HG03439 (cell line): ENCODE measurements around the gene RAX2.

Experiments used
- ATAC-seq: cut with Tn5 transposase; IDR thresholded peaks from one replicate; pipeline ENCODE4 v1.9.1; 2021; ENCODE audit warnings: mild to moderate bottlenecking, moderate library complexity; ENCODE audit not compliant: unreplicated experiment

The RAX2 gene

GRCh38 chr19:3801412-3802096 is 29.5 kb upstream of the RAX2 start:
- ATAC-seq: no peak

DNA sequence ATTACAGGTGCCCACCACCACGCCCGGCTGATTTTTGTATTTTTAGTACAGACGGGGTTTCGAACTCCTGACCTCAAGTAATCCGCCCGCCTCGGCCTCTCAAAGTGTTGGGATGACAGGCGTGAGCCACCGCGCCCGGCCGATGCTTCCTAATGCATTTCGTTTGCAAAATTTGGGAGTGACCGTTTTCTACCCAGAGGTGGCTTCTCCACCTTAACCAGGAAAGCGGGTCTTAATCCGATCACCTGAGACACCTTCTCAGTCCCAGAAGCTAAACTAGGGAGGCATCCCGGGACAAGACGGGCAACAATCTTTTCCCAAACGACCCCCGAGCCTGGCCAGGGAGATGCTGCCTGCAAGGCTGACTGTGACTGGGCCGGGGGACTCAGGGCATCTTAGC is 29.0 kb upstream of the RAX2 start:
- ATAC-seq: no peak

DNA sequence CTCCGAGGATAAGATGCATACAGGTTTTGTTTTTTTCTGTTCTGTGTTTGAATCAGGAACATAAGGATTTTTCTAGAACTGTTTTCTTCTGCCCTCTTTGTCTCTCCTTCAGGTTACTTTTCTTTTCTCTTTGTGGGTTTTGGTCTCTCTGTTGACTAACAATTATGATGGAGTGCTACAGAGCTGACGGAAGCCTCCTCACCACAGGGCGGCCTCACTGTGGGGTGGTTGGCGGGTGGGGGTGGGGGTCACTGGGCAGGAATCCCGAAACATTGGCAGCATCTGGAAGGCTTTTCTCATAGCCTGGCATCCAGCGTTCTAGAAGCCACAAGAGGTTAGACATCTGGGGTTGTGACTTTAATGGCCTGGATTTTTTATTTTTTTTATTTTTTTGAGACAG is 26.1 kb upstream of the RAX2 start:
- ATAC-seq: no peak

GRCh38 chr19:3796358-3796757 is 24.3 kb upstream of the RAX2 start:
- ATAC-seq: no peak

GRCh38 chr19:3793799-3794198 is 21.8 kb upstream of the RAX2 start:
- no peak for ATAC-seq

DNA sequence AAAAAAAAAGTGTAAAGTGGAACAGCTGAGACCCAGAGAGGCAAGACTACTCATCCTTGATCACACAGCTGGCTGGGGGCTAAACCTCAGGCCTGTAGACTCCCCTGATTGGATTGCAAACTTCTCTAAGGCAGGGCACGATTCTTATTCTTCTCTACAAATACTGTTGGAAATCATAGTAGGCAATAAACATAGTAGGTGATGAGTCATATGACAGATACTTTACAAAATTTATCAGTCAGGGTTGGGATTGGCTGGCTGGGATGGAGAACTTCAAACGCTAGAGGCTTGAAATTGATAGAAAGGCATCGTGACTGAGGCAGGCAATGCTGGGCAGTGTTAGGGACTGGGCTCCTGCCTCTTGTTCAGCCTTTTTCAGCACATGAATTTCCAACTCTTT is 20.1 kb upstream of the RAX2 start:
- ATAC-seq: no peak

- ATAC-seq: no peak
Observed at GRCh38 chr19:3790941-3791340, 18.9 kb upstream of the RAX2 start.

GRCh38 chr19:3790209-3790734 is 18.2 kb upstream of the RAX2 start:
- ATAC-seq: no peak

DNA sequence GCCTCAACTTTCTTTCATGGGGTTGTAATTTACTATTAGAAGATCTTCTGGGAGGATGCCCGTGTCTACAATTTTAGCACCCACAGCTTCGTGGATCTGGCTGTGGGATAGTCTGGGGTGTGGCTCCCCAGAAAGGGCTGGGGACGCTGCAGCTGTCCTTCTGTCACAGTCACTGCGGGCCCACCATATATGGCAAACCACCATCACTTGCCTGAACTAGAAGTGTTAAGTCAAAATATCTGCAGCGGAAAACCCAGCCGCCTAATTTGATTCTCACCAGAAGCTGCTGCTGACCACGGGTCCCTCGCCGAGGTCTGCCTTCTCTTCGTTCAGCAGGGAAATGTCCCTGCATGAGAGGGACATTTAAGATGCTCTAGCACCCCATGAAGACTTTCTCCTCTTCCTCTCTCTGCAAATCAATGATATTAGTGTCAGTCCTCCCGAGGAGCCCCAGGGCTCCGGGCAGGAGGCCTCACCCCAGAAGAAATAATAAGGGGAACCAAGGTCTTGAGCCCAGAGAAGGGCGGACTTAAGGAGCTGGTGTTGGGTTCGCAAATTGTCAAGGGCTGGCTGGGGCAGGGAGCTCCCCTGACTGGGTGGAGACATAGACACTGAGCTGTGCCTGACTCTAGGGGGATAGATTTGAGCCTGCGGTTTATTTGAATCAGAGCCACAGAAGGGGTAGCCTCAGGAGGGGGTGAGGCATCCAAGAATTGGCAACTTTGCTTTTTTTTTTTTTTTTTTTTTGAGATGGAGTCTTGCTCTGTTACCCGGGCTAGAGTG is 17.2 kb upstream of the RAX2 start:
- ATAC-seq: no peak

- ATAC-seq: no peak
Observed at GRCh38 chr19:3785938-3786824, 14.2 kb upstream of the RAX2 start, which contains the start of gene MATK. Gene MATK (minus strand): TSS chr19:3786381. CDS start chr19:3785135, 1,246 bp downstream.

- ATAC-seq: no peak
Observed at GRCh38 chr19:3785451-3785937, 13.5 kb upstream of the RAX2 start.

DNA sequence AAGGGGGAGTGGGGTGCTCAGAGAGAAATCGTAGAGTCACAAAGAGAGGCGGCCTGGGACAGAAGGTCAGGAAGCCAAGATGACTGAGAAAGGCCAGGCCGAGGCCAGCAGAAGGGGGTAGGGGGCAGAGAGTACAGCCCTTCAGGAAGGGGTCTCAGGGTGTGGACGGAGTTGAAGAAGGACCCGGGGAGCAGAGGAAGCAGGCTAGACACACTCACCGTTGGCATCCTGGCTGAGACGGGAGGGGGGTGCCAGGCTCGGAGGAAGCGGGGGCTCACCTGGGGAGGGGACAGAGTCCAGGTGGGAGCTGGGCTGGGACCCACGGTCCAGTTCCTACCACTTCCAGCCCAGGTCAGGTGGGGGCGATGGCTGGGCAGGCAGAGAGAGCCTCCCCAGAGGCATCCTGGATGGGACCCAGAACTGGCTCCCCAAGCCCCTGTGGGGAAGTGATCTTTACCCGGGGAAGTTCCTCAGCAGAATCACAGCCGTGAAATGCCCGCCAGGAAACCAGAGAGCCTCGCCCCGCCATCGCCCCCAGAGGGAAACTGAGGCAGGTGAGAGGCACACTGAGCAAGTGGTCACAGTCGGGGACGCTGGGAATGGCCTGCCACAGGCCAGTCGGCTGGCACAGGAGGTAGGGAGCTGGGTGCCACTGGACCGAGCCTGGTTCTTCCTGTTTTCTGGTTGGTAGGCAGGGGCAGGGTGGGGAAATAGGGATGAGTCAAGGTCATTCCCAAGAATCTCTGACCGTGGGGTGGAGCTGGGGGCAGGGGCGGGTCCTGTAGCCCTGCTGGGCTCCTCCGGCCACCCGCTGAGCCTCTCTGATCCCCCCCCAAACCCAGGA is 12.8 kb upstream of the RAX2 start:
- no peak for ATAC-seq

DNA sequence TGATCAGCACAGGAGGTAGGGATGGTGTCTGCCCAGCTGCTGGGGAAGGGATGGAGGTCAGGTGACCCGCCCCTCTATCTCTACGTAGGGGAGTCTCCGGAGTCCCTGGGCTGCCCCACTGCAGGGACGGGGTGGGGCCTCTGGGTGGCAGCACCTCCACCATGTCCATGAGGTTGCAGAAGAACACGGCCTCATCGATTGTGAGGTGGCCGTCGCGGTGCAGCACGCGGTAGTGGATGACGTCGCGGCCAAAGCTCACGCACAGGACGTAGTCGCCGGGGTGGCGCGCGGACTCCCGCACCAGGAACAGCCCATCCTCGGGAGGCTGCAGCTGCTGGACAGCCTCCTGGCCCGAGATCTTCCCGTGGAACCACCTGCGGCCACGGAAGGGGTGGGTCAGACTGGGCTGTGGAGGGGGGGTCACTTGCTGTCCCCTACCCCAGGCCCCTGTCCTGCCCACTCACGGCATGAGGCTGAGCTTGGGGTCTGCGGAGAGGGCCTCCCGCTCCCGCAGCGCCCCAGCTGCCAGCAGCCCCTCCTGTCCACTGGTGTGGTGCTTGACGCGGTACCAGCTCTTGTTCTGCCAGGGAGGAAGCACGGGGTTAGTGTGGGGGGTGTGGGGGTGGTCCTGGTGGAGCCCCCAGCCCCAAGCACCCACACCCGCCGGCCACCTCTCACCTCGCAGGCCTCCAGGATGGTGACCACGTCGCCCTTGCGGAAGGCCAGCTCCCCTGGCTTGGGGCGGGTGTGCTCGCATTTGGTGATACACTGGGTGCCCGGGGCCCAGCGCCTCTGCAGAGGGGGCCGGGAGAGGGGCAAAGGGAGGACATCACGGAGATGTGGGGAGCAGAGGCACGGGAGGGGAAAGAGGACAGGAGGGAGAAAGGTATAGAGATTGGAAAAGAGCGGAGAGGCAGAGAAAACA is 11.9 kb upstream of the RAX2 start:
- ATAC-seq: no peak

DNA sequence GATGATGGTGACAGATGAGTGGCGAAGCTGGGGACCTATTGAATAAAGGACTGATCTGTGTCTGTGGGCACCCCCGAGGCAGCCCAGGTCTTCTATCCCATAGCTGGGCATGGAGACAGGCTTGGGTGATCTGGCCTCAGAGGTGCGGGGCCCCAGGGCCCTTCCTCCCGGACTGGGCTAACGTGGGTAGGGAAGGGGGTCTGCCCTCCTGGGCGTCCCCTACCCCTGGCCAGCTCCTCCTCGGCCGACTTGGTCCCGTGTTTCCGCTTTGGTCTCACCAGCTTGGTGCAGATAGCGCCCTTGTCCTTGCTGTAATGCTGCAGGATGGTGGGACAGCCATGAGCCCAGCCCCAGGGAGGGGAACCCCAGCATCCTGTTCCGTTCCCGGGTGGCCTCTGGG is 10.9 kb upstream of the RAX2 start:
- no peak for ATAC-seq

GRCh38 chr19:3782330-3782729 is 10.3 kb upstream of the RAX2 start:
- ATAC-seq: no peak

GRCh38 chr19:3781603-3782002 is 9.6 kb upstream of the RAX2 start:
- ATAC-seq: no peak

DNA sequence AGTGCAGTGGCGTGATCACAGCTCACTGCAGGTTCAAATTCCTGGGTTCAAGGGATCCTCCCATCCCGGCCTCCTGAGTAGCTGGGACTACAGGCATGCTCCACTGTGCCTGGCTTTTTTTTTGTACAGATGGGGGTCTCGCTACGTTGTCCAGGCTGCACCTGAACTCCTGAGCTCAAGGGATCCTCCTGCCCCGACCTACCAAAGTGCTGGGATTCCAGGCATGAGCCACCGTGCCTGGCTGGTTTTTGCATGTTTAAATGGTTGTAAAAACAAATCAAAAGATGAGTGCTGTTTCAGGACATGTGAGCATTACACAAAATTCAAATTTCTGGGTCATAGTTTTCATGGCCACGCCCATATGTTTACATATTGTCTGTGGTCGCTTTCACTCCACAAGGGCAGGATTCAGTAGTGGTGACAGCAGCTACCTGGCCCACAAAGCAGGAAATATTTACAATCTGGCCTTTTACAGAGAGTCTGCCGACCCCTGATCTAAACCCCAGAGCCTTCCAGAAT is 8.8 kb upstream of the RAX2 start:
- ATAC-seq: no peak

DNA sequence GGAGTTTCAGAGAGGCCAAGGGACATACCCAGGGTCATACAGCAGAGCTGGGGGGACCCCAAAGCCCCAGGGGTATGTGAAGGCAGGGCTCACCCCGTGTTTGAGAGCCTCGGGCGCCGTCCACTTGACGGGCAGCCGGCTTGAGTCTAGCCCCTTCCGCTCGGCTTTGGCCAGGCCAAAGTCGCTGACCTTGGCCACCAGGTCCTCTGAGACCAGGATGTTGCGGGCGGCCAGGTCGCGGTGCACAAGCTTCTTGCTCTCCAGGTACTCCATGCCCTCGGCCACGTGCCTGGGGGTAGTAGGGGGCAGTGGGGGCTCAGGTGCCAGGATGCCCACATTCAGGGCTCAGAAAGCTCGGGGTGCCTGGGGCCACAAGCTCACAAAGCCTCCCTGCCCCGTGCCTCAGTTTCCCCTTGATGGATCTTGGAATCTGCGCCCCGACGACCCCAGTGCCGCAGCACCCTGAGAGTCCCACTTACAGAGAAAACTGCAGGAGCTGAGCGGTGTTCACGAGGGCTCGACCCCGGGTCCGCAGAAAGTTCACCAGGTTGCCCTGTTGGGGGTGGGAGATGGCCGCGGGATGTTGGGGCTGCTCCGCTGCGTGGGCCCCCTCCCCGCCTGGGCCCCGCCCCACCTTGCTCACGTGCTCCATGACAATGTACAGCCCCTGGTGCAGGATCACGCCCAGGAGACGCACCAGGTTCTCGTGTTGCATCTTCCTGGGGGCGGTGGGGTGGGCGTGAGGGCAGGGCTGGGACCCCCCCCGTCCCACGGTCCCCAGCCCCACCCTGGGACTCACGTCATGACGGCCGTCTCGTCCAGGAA is 7.1 kb upstream of the RAX2 start:
- ATAC-seq: no peak
